Stimulated activated CD4-positive, alpha-beta T cell treated with anti-CD3 and anti-CD28 coated beads, Interleukin-4, amount 100 ng/mL, for 48 hours (primary cell): ENCODE results near the gene SMYD5.
A peak's percentile ranks its signal among the peaks of the same experiment; 100 is the strongest.
"Not testable (repeated sequence)": the region's sequence is repeated elsewhere in the genome, so short reads cannot be mapped to it uniquely, and the experiment has no call there.

ENCODE experiments used
- DNase-seq, 2 donors: peaks; one replicate each; pipeline ENCODE4 v3.0.0-alpha.2; 2020; ENCODE audit warnings: low read depth in 2 of 2

SMYD5 gene

DNA sequence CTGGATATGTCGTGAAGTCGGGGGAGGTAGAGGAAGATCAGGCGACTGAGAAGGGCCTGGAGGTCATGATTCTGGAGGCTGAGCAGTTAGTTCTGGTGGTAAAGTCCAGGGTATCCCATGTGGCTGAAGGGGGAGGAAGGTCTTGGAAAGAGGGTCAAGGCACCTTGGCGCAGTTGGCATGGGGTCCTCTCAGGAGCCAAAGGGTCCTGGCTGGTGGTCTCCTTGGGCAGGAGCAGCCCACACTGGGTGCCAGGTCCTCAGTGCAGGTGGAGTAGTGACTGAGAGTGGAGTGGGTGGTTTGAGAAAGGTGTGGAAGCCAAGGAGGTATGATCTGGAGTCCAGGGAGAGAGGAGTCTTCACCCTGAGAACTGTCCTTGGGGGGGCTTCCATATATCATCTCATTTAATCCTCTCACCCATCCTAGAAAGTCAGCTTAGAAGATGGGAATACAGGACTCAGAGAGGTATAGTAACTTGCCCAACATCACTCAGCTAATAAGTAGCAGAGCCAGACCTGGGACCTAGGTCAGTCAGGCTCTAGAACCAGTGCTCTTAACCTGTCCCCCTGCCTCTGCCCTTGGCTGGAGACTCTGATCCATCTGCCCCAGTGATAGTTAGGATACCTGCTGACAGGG, 45.8 kb downstream of the SMYD5 start:
- DNase-seq, result no peak

DNA sequence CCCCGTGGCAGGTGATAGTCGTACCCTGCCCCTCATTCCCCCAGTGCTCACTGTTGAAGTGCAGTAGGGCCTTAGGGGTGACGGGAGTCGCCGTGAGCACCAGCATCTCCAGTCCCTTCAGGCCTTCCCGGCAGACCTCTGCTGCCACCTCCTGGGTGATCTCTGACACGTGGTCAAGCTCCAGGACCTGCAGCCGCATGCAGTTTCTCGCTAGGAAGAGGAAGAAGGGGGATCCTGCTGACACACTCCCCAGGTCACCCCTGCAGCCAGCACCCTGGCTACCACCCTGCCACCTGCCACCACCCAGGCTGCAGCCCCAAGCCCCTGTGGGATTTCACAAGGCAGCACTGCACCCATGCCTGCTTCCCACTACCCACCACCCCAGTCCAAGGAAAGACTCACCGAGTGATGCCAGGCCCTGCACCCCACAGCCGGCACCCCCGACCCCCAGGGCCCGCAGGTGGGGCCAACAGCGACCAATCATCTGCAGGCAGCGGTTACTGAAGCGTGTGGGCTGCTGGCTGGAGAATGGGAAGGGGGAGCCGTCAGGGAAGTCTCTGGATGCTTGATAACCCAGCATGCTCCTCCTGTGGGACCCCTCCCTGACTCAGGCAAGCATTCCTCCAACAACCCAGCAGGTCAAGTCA, 46.4 kb downstream of the SMYD5 start:
- no peak for DNase-seq

- DNase-seq, result no peak
Measured at GRCh38 chr2:73262108-73262651, 48.1 kb downstream of the SMYD5 start.

DNA sequence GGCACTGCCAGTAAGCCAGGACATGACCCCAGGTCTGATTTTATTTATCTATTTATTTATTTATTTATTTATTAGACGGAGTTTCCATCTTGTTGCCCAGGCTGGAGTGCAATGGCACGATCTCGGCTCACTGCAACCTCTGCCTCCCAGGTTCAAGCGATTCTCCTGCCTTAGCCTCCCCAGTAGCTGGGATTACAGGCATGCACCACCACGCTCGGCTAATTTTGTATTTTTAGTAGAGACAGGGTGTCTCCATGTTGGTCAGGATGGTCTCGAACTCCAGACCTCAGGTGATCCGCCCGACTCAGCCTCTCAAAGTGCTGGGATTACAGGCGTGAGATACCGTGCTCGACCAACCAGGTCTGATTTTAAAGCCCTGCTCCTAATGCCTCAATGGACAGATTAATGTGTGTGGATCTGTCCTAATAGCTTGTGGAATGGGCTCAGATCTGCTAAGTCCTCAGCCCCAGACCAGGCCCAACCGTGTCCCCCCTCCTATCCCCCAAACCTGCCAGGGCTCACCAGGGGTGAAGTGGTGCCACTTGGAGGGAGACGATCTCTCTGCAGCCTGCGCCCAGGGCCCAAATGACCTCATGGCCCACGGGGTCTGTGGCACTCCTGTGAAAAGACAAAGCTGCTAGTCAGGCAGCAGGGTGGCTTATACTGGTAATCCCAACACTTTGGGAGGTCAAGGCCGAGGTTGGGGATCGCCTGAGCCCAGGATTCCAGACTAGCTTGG, 48.8 kb downstream of the SMYD5 start:
- not testable (repeated sequence) for DNase-seq

- no peak for DNase-seq
Measured at GRCh38 chr2:73263540-73264331, 49.7 kb downstream of the SMYD5 start.

DNA sequence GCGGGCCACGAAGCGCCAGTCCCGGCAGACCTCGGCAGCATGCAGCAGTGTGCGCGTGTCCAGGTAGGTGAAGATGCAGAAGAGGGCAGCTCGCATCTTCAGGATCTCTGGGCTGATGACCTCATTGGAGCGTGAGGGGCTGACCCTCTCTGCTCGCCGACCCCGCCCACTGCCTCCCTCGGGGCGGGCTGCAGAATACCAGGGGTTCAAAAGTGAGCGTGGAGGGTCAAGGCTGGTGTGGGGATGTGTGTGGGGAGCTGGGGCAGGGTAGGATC, 50.2 kb downstream of the SMYD5 start:
- DNase-seq, result no peak

- no peak for DNase-seq
Measured at GRCh38 chr2:73264783-73265182, 50.7 kb downstream of the SMYD5 start.

DNA sequence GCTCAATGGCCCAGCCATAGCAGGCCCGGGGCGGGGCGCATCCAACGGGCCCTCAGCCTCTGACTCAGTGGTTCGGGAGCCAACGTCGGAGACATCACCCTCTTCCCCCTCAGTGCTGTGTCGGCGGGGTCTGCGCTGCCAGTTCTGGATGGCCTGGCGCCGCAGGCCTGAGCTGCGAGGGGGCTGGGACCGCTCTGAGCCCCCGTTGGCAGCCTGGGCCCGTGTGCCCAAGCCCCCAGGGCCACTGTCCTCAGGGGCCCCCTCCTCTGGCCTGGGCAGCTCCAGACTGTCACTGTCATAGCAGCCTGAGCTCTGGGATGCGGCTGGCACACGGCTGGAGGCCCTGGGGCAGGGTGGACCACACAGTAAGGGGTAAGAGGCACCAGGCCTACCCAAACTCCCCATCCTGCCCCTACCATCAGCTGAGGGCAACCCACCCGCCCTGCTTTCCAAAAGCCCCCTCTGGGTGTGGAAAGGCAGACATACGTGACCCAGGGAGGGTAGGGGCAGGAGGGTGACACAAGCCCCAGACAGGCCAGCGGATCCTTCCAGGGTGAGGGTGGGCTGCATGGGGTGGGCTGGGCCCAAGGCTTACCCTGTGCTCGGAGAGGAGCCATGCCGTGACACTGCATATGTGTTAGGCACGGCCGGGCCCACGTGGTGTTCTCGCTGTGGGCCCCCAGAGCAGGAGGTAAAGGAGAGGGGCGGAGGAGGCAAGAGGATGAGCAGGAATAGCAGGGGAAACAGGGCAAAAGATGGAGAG, 51.4 kb downstream of the SMYD5 start:
- DNase-seq, result no peak

- DNase-seq, result no peak
Measured at GRCh38 chr2:73266061-73266901, 52.2 kb downstream of the SMYD5 start.

DNA sequence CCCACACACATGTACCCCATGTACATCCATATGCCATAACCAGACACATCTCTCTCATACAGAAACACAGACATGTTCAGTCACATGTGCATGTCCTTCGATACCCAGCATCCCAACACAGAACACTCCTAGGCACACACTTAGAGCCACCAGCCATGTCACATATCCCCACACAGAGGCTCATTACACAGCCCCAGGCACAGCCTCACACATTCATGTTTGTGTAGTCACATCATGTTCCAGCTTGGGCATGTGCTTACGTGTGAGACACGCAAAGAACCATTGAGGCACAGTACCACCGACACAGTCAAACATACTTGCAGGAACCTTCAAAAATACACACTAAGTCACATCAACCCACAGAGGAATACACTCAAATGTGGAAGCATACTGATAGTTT, 53.0 kb downstream of the SMYD5 start:
- no peak for DNase-seq

DNA sequence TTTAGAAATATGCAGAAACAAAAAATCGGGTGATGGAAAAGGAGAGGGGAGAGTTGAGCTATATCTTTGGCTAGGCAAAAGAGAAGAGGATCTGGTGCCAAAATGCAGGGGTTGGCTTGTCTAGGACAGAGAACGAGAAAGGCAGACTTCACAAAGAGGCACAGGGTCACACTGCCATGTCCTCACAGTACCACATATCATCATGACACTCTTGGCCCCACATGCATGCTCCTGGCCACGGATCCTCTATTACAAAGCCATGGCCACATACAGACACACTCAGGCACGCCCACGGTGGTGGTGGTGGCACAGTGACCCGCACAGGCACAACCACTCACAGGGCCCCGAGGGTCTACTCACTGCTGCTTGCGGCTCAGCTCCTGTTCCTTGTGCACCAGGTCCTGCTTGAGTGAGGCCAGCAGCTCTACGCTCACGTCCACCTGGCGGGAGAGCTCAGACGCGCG, 54.4 kb downstream of the SMYD5 start:
- DNase-seq, result no peak

DNA sequence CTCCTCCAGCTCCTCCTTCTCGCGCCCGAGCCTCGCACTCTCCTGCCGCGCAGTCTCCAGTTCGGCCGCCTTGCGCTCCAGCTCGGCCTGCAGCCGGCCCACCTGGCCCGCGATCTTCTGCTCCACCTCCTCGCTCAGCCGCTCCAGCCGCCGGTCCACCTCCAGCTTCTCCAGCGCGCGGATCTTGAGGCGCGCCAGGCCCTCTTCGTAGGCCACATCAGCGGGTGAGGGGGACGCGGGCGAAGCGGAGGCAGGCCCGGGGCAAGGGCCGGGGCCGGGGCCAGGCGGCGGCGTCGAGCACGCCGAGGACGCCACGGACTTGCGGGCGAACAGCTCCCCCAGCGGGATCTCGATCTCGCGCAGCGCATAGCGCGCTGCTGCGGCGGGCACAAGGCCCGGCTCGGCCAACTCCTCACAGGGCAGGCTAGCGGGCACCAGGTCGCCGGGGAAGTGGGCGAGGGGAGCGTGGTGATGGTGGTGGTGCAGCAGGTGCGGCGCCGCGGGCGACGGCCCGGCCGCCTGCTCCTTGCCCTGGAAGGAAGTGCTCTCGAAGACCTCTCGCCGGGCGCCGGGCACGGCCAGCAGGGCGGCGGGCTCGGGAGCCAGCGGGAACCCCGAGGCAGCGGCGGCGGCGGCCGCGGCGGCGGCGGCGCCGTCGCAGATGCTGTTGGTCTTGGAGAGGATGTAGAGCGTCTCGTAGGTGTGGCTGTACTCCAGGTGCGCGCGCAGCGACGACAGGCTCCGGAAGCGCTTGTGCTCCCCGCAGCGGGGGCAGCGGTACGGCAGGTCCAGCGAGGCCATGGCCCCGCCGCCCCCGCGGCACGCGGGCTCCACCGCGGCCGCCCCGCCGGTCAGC, 55.0 kb downstream of the SMYD5 start:
- peak; percentile 46 to 55 for DNase-seq

GRCh38 chr2:73269686-73270465, 55.8 kb downstream of the SMYD5 start:
- no peak for DNase-seq

GRCh38 chr2:73272270-73272669, 58.2 kb downstream of the SMYD5 start:
- no peak for DNase-seq
